GM21717 (cell line): ENCODE data around the gene CTSD.

ENCODE experiments used
- ATAC-seq: cut with Tn5 transposase; IDR thresholded peaks from one replicate; pipeline ENCODE4 v1.9.1; 2021; ENCODE audit warnings: mild to moderate bottlenecking, moderate library complexity; ENCODE audit not compliant: unreplicated experiment

CTSD gene

GRCh38 chr11:1732418-1733008 lies 31.2 kb downstream of the CTSD start:
- ATAC-seq: no peak

GRCh38 chr11:1731451-1732059 lies 32.2 kb downstream of the CTSD start:
- ATAC-seq: no peak

GRCh38 chr11:1730059-1730629 lies 33.6 kb downstream of the CTSD start:
- no peak for ATAC-seq

GRCh38 chr11:1729692-1730011 lies 34.1 kb downstream of the CTSD start:
- no peak for ATAC-seq

- no peak for ATAC-seq
Observed at GRCh38 chr11:1728931-1729691, 34.6 kb downstream of the CTSD start.

GRCh38 chr11:1728301-1728700 lies 35.4 kb downstream of the CTSD start:
- no peak for ATAC-seq

- ATAC-seq: no peak
Observed at GRCh38 chr11:1727861-1728260, 35.9 kb downstream of the CTSD start.

GRCh38 chr11:1727096-1727690 lies 36.5 kb downstream of the CTSD start:
- ATAC-seq: no peak

GRCh38 chr11:1719781-1720180 lies 43.9 kb downstream of the CTSD start:
- ATAC-seq: no peak

- ATAC-seq: no peak
Observed at GRCh38 chr11:1718326-1718725, 45.4 kb downstream of the CTSD start.

- ATAC-seq: no peak
Observed at GRCh38 chr11:1717745-1718144, 46.0 kb downstream of the CTSD start.

GRCh38 chr11:1714908-1715885 lies 48.5 kb downstream of the CTSD start:
- no peak for ATAC-seq

GRCh38 chr11:1708716-1709115 lies 55.0 kb downstream of the CTSD start:
- no peak for ATAC-seq

GRCh38 chr11:1707751-1708150 lies 56.0 kb downstream of the CTSD start:
- no peak for ATAC-seq

- ATAC-seq: no peak
Observed at GRCh38 chr11:1706634-1707400, 56.9 kb downstream of the CTSD start.

GRCh38 chr11:1705126-1706052 lies 58.3 kb downstream of the CTSD start:
- ATAC-seq: no peak

- ATAC-seq: no peak
Observed at GRCh38 chr11:1703146-1703545, 60.6 kb downstream of the CTSD start.
